DMS153 (cell line): ENCODE results near the gene PEPD.

Experiments
- DNase-seq: peaks from one replicate; lab custom pipeline; 2025; lab: John Stamatoyannopoulos, UW

PEPD gene

GRCh38 chr19:33358408-33358807 lies 163.2 kb downstream of the PEPD start:
- DNase-seq, result no peak

DNA sequence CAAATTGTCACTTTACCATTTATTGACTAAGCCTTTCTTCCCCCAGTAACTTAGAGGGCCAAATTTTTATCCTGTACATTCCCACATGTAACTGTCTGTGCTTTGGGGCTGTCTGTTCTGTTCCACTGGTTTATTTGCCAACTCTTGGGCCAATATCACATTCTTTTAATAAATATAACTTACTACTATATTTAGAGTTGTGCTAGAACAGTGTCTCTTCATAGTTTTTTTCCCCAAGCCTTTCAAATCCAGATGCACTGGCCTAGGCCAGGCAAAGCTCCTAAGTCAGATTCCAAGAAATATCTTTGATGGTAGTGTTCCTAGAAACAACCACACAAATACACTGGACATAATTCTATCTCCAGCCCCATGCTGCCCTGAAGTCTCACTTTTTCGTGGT lies 164.0 kb downstream of the PEPD start:
- DNase-seq, result no peak

- DNase-seq, result no peak
Measured at GRCh38 chr19:33355535-33355934, 166.1 kb downstream of the PEPD start.

GRCh38 chr19:33350538-33351309 lies 170.9 kb downstream of the PEPD start:
- no peak for DNase-seq

DNA sequence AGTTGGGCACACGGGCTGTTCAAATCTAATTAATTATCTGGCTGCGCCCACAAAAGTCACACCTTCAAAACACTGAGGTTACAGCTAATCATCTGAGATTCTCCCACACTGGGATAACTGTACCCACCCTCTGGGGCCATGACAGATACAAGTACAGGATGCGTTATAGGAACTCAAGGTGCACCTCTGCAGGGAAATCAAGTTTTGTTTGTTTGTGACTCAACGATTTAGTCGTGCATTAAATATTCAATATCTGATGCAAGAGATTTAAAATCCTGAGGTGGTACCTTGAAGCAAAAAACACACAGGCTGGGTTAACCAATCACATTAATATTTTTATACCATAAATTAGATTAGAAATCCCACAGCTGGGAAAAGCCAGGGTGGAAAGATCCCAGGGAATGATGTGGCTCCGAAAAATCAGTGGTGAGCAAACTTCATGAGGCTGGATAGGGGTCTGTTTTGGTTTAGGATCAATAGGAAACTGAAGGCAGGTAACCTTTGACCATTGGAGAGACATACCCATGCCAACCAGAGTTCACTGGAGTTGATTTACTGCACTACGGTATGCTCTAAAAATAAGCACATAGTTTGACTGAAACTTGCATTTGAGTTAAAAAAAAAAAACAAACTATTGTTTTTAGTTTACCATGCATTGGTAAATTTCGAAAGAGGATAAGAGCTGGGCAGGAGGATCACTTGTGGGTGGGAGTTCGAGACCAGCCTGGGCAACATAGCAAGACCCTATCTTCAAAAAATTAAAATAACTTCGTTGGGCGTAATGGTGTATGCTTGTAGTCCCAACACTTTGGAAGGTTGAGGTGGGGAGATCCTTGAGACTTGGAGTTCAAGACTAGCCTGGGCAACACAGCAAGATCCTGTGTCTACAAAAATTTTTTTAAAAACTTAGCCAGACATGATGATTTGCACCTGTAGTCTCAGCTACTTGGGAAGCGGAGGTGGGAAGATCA lies 172.0 kb downstream of the PEPD start:
- DNase-seq, result no peak

GRCh38 chr19:33348301-33349010 lies 173.1 kb downstream of the PEPD start:
- DNase-seq, result no peak

DNA sequence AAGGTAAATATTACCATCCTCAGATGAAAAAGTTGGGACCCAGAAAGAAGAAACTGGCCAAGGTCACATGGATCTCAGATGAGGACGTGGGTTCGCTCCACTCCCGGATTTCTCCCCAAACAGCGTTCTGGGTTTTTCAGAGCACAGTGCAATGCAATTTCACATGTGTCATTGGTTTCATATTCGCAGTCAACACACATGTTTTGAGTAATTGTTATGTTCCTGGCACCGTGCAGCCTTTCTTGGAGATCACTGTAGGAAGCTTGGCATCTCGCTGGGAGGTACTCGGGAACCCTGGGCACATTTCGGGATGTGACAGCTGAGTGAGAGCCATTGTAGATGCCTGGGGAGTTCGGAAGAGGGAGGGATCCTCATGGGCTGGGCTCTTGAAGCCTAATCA lies 174.3 kb downstream of the PEPD start:
- no peak for DNase-seq

GRCh38 chr19:33346665-33347064 lies 174.9 kb downstream of the PEPD start:
- no peak for DNase-seq

- no peak for DNase-seq
Measured at GRCh38 chr19:33345163-33345562, 176.4 kb downstream of the PEPD start.

GRCh38 chr19:33344573-33344925 lies 177.0 kb downstream of the PEPD start:
- DNase-seq, result no peak

- no peak for DNase-seq
Measured at GRCh38 chr19:33343859-33344572, 177.6 kb downstream of the PEPD start.

GRCh38 chr19:33343301-33343700 lies 178.3 kb downstream of the PEPD start:
- no peak for DNase-seq

GRCh38 chr19:33340991-33341390 lies 180.6 kb downstream of the PEPD start:
- DNase-seq, result no peak

- DNase-seq, result no peak
Measured at GRCh38 chr19:33339016-33339984, 182.3 kb downstream of the PEPD start.
